GM12878 (cell line): ENCODE results near the gene SLX4. TPM values are rescaled to one million over a fixed set of nuclear protein-coding genes. Genes with fewer than 3 reads are reported as not detected.

Experiments
- ATAC-seq: fragments of 200-7000 bp; cut with Tn5 transposase; 3 replicates; pipeline ENCODE4 v1.9.1; 2020; ENCODE audit warnings: mild to moderate bottlenecking, moderate library complexity
- BruUV-seq: library from RNA; stranded (reverse); fragments of 400-500 nt; replicated peaks from 2 replicates; lab custom pipeline; 2021; lab: Mats Ljungman, UMichigan
- CTCF ChIA-PET: fragments of 300-600 bp; sonication (Branson Sonifier 250); formaldehyde crosslinking; extraction: SDS; loops from one replicate; lab custom pipeline; 2021; ENCODE audit warnings: inconsistent platforms; lab: Yijun Ruan, JAX
- POLR2A ChIA-PET: fragments of 350-600 bp; formaldehyde crosslinking; extraction: SDS; loops from one replicate; lab custom pipeline; 2021; ENCODE audit warnings: inconsistent platforms; lab: Charles Lee
- RAD21 ChIA-PET: fragments of 300-600 bp; sonication (Branson Sonifier 250); formaldehyde crosslinking; loops from one replicate; lab custom pipeline; 2023; ENCODE audit warnings: antibody characterized with exemption; ENCODE audit not compliant: unreplicated experiment; lab: Charles Lee
- SMC1A ChIA-PET: fragments of 300-600 bp; sonication (Branson Sonifier 250); formaldehyde crosslinking; loops from one replicate; lab custom pipeline; 2023; ENCODE audit not compliant: unreplicated experiment, uncharacterized antibody; lab: Charles Lee
- DNase-seq: peaks from one replicate; pipeline ENCODE4 v3.0.0-alpha.2; 2011; ENCODE audit warnings: low read depth, low spot score
- FAIRE-seq: peaks from 3 replicates; lab custom pipeline; 2011; peaks lifted over from hg19 to GRCh38; lab: Jason Lieb, UNC
- H2AFZ ChIP-seq: 2 replicates; pipeline ENCODE4 v1.6.0; 2011; ENCODE audit warnings: low read depth, low read length, control low read depth; ENCODE audit not compliant: control insufficient read depth
- H3K27ac ChIP-seq: 2 replicates; pipeline ENCODE4 v1.5.1; 2011; ENCODE audit warnings: control low read depth; ENCODE audit not compliant: control insufficient read depth, insufficient read depth
- H3K27me3 ChIP-seq, 2 experiments: replicated peaks in 1 of 2; 2 replicates each; pipeline versions ENCODE4 v1.6.0 to v1.6.1; 2011; ENCODE audit warnings: low read length in 1 of 2; ENCODE audit not compliant: control insufficient read depth in 2 of 2, insufficient read depth in 2 of 2
- H3K36me3 ChIP-seq, 2 experiments: 2 replicates each; pipeline ENCODE4 v1.5.1; 2011; ENCODE audit warnings: low read length in 1 of 2; ENCODE audit not compliant: control insufficient read depth in 2 of 2, insufficient read depth in 2 of 2
- H3K4me1 ChIP-seq: 2 replicates; pipeline ENCODE4 v1.6.1; 2011; ENCODE audit warnings: mild to moderate bottlenecking, low read length, moderate library complexity, mixed read lengths; ENCODE audit not compliant: control insufficient read depth, insufficient read depth
- H3K4me2 ChIP-seq: 2 replicates; pipeline ENCODE4 v1.6.0; 2011; ENCODE audit warnings: control low read depth; ENCODE audit not compliant: control insufficient read depth, insufficient read depth
- H3K4me3 ChIP-seq: fragments of 200-600 bp; sonication (generic); 2 replicates; pipeline ENCODE4 v1.5.1; 2016
- H3K79me2 ChIP-seq: 2 replicates; pipeline ENCODE4 v1.6.0; 2011; ENCODE audit warnings: low read length; ENCODE audit not compliant: control insufficient read depth, insufficient read depth
- H3K9ac ChIP-seq: 2 replicates; pipeline ENCODE4 v1.8.0; 2011; ENCODE audit warnings: low read length, control low read depth, mixed read lengths; ENCODE audit not compliant: control insufficient read depth, insufficient read depth
- H3K9me3 ChIP-seq: replicated peaks from 3 replicates; pipeline ENCODE4 v1.5.1; 2011; ENCODE audit warnings: mild to moderate bottlenecking, low read length; ENCODE audit not compliant: control insufficient read depth, insufficient read depth
- H4K20me1 ChIP-seq: 2 replicates; pipeline ENCODE4 v1.6.0; 2011; ENCODE audit not compliant: control insufficient read depth, insufficient read depth
- CBX3 ChIP-seq: fragments of 200-600 bp; sonication (generic); IDR thresholded peaks from 2 replicates; pipeline ENCODE4 v1.6.1; 2016; ENCODE audit warnings: low read depth, borderline replicate concordance
- E4F1 ChIP-seq: fragments of 450-650 bp; IDR thresholded peaks from 2 replicates; pipeline ENCODE4 v1.6.1; 2018; ENCODE audit warnings: borderline replicate concordance, mild to moderate bottlenecking; ENCODE audit not compliant: partially characterized antibody
- ESRRA ChIP-seq: IDR thresholded peaks from 2 replicates; pipeline ENCODE4 v1.6.1; 2012; ENCODE audit warnings: mild to moderate bottlenecking, low read length, improper control_type of control experiment
- FOS ChIP-seq: IDR thresholded peaks from 3 replicates; pipeline ENCODE4 v1.6.1; 2011; ENCODE audit warnings: borderline replicate concordance; ENCODE audit not compliant: insufficient read length; ENCODE audit errors: extremely low read depth
- GABPA ChIP-seq: IDR thresholded peaks from 2 replicates; pipeline ENCODE4 v1.6.1; 2014; ENCODE audit warnings: antibody characterized with exemption, low read depth, mild to moderate bottlenecking, inconsistent platforms
- HCFC1 ChIP-seq: fragments of 150-350 bp; IDR thresholded peaks from 2 replicates; pipeline ENCODE4 v1.6.1; 2014; ENCODE audit warnings: low read length
- NR2F1 ChIP-seq: fragments of 450-650 bp; conservative IDR thresholded peaks from 2 replicates; pipeline ENCODE4 v1.6.1; 2017; ENCODE audit warnings: mild to moderate bottlenecking
- PAX5 ChIP-seq: IDR thresholded peaks from 2 replicates; pipeline ENCODE4 v1.6.1; 2011; ENCODE audit warnings: low read depth, low read length, borderline replicate concordance
- PML ChIP-seq: IDR thresholded peaks from 2 replicates; pipeline ENCODE4 v1.6.1; 2012; ENCODE audit warnings: low read length, inconsistent platforms
- SIX5 ChIP-seq: IDR thresholded peaks from 2 replicates; pipeline ENCODE4 v1.6.1; 2011; ENCODE audit warnings: mild to moderate bottlenecking, low read depth, low read length, moderate library complexity; ENCODE audit not compliant: severe bottlenecking
- SP1 ChIP-seq: IDR thresholded peaks from one replicate; pipeline ENCODE4 v1.6.1; 2011; ENCODE audit warnings: low read depth, low read length
- SUPT20H ChIP-seq: IDR thresholded peaks from 2 replicates; pipeline ENCODE4 v1.6.1; 2011; ENCODE audit warnings: low read depth, mild to moderate bottlenecking, low read length, moderate library complexity, borderline replicate concordance; ENCODE audit not compliant: control insufficient read depth
- ZNF274 ChIP-seq: IDR thresholded peaks from one replicate; pipeline ENCODE4 v1.8.0; 2011; ENCODE audit not compliant: insufficient read length, insufficient read depth
- WGBS: methylation state at CpG from one replicate; pipeline ENCODE4 v1.1.6; 2016; ENCODE audit warnings: low lambda C conversion rate; ENCODE audit not compliant: insufficient replicate concordance, insufficient coverage; ENCODE audit errors: missing lambda C conversion rate; 5-methylcytosine and 5-hydroxymethylcytosine counted together
- in situ Hi-C: fragments of 300-500 bp; cut with MboI; formaldehyde crosslinking; loops from 9 replicates; pipeline ENCODE4 v1.14.3; 2018; ENCODE audit warnings: mixed read lengths
- intact Hi-C: fragments of 100-400 bp; cut with micrococcal nuclease; formaldehyde crosslinking; loops from one replicate; pipeline ENCODE4 v1.14.2; 2022; ENCODE audit not compliant: unreplicated experiment
- polyA plus RNA-seq, 11 experiments: library from polyadenylated mRNA; depleted of rRNA in 4 of 11; unstranded in 6 of 11; stranded (reverse) in 5 of 11; fragments of >200 nt; fragmentation: Nextera tagmentation in 4 of 11; fragmentation: Illumina TruSeq in 1 of 11; extraction: Ambion mirVana in 4 of 11; extraction: Trizol in 1 of 11; gene quantifications; 1 replicate in 1 of 11; 2 replicates in 10 of 11; pipeline versions ENCODE4 v1.2.1 to v1.2.3, GENCODE V29; 2011 to 2016; ENCODE audit warnings: inconsistent platforms in 2 of 11, missing spikeins in 2 of 11, low read depth in 1 of 11
- total RNA-seq, 4 experiments: library from RNA; depleted of rRNA in 3 of 4; stranded (reverse); fragments of >200 nt in 3 of 4; fragmentation: Illumina TruSeq in 1 of 4; extraction: Trizol in 1 of 4; gene quantifications; 2 replicates each; pipeline versions ENCODE4 v1.2.1 to v1.2.3, GENCODE V29; 2013 to 2021
- TF ChIP-seq, protein P1 (sequence below): fragments of 450-650 bp; IDR thresholded peaks from 2 replicates; pipeline ENCODE4 v1.6.1; 2017; ENCODE audit warnings: borderline replicate concordance
- TF ChIP-seq, protein P2 (sequence below): IDR thresholded peaks from 2 replicates; pipeline ENCODE4 v1.6.1; 2012; ENCODE audit warnings: low read depth, low read length, improper control_type of control experiment
- TF ChIP-seq, protein P3 (sequence below): IDR thresholded peaks from 2 replicates; pipeline ENCODE4 v1.6.1; 2012; ENCODE audit warnings: low read length, inconsistent platforms

SLX4 gene
- total and polyA plus RNA-seq, 10 of the 15 experiments (the other 5 are each of a cell fraction or from before 2014, with no cell fraction given) = 0.18 to 12.3 (median 4.8) TPM

- ATAC-seq (no peak), DNase-seq (no peak), FAIRE-seq (no peak)
- no peak overlapping the region for H3K4me3 ChIP-seq
- no peak overlapping the region for H3K4me2 ChIP-seq
- H4K20me1 ChIP-seq = no peaks in the 10 kb centered on the region
- H3K79me2 ChIP-seq = no peaks in the 10 kb centered on the region
- H3K4me1 ChIP-seq = no peaks in the 10 kb centered on the region
- no peaks in the 10 kb centered on the region for H3K27me3 ChIP-seq
- ChIA-PET POLR2A (no interaction called here), CTCF (interaction anchor here (0.7 to 1.0 kb wide), 2 partner anchors 11 to 647 kb away, joined by 3 to 4 read pairs; no protein-coding TSS in a partner anchor), SMC1A (interaction anchor here (0.7 kb wide), 1 partner anchor 126 kb away, joined by 3 read pairs; no protein-coding TSS in a partner anchor), RAD21 (no interaction called here)
- no peaks in the 10 kb centered on the region for H3K9me3 ChIP-seq
- no peak overlapping the region for H2AFZ ChIP-seq
- whole genome bisulfite sequencing = 93% methylated on average over 13 of the region's 13 CpGs
- no peak overlapping the region for H3K9ac ChIP-seq
- BruUV-seq = no TSS peak
- in situ Hi-C loops = no loop called here
- intact Hi-C loops = no loop called here
- TF ChIP-seq SUPT20H (no peak), SIX5 (no peak), PAX5 (no peak), FOS (no peak), ZNF274 (no peak), ESRRA (no peak), GABPA (no peak), PML (no peak), E4F1 (no peak), SP1 (no peak), NR2F1 (no peak), HCFC1 (no peak), CBX3 (no peak)
- TF ChIP-seq, protein P1, sequence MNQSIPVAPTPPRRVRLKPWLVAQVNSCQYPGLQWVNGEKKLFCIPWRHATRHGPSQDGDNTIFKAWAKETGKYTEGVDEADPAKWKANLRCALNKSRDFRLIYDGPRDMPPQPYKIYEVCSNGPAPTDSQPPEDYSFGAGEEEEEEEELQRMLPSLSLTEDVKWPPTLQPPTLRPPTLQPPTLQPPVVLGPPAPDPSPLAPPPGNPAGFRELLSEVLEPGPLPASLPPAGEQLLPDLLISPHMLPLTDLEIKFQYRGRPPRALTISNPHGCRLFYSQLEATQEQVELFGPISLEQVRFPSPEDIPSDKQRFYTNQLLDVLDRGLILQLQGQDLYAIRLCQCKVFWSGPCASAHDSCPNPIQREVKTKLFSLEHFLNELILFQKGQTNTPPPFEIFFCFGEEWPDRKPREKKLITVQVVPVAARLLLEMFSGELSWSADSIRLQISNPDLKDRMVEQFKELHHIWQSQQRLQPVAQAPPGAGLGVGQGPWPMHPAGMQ = no peak
- TF ChIP-seq, protein P2, sequence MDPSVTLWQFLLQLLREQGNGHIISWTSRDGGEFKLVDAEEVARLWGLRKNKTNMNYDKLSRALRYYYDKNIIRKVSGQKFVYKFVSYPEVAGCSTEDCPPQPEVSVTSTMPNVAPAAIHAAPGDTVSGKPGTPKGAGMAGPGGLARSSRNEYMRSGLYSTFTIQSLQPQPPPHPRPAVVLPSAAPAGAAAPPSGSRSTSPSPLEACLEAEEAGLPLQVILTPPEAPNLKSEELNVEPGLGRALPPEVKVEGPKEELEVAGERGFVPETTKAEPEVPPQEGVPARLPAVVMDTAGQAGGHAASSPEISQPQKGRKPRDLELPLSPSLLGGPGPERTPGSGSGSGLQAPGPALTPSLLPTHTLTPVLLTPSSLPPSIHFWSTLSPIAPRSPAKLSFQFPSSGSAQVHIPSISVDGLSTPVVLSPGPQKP = no peak
- TF ChIP-seq, protein P3, sequence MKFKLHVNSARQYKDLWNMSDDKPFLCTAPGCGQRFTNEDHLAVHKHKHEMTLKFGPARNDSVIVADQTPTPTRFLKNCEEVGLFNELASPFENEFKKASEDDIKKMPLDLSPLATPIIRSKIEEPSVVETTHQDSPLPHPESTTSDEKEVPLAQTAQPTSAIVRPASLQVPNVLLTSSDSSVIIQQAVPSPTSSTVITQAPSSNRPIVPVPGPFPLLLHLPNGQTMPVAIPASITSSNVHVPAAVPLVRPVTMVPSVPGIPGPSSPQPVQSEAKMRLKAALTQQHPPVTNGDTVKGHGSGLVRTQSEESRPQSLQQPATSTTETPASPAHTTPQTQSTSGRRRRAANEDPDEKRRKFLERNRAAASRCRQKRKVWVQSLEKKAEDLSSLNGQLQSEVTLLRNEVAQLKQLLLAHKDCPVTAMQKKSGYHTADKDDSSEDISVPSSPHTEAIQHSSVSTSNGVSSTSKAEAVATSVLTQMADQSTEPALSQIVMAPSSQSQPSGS = no peak
- H3K27ac ChIP-seq = no peak overlapping the region
- peaks cover 7 to 9% of the 10 kb centered on the region in 2 experiments; a peak in 3 of 4 replicates for H3K36me3 ChIP-seq
Observed at GRCh38 chr16:3650631-3651265, 39.3 kb upstream of the SLX4 start.
